Colon (tissue), 2 donors: ENCODE data around the gene LIG1.
"Not testable (repeated sequence)": the region's sequence is repeated elsewhere in the genome, so short reads cannot be mapped to it uniquely, and the experiment has no call there.

ENCODE experiments used
- FAIRE-seq: peaks from 2 replicates; lab custom pipeline; 2012; peaks lifted over from hg19 to GRCh38; lab: Jason Lieb, UNC
- donor health status: control.
- donor health status: control.

Gene LIG1

GRCh38 chr19:48121066-48121465 lies 49.1 kb downstream of the LIG1 start:
- no peak for FAIRE-seq

- FAIRE-seq = no peak
Observed at GRCh38 chr19:48120505-48120904, 49.6 kb downstream of the LIG1 start.

GRCh38 chr19:48118131-48118517 lies 52.0 kb downstream of the LIG1 start:
- FAIRE-seq = no peak

- FAIRE-seq = no peak
Observed at GRCh38 chr19:48117515-48118130, 52.5 kb downstream of the LIG1 start.

GRCh38 chr19:48113190-48113917 lies 56.8 kb downstream of the LIG1 start:
- no peak for FAIRE-seq

- no peak for FAIRE-seq
Observed at GRCh38 chr19:48111280-48111679, 58.9 kb downstream of the LIG1 start.

- FAIRE-seq = no peak
Observed at GRCh38 chr19:48110350-48110966, 59.7 kb downstream of the LIG1 start, which contains the start of gene PLA2G4C. PLA2G4C (minus strand) TSS chr19:48110817; CDS start chr19:48106529, 4,288 bp downstream.

- FAIRE-seq = no peak
Observed at GRCh38 chr19:48108997-48109782, 61.0 kb downstream of the LIG1 start.

- no peak for FAIRE-seq
Observed at GRCh38 chr19:48103922-48104321, 66.2 kb downstream of the LIG1 start.

- FAIRE-seq = no peak
Observed at GRCh38 chr19:48102870-48103751, 67.0 kb downstream of the LIG1 start.

- FAIRE-seq = no peak
Observed at GRCh38 chr19:48095612-48096175, 74.5 kb downstream of the LIG1 start.

- no peak for FAIRE-seq
Observed at GRCh38 chr19:48094855-48095203, 75.3 kb downstream of the LIG1 start.

GRCh38 chr19:48094129-48094854 lies 75.9 kb downstream of the LIG1 start:
- FAIRE-seq = no peak

- not testable (repeated sequence) for FAIRE-seq
Observed at GRCh38 chr19:48091111-48091718, 78.9 kb downstream of the LIG1 start.

- FAIRE-seq = no peak
Observed at GRCh38 chr19:48090281-48090802, 79.8 kb downstream of the LIG1 start.

- not testable (repeated sequence) for FAIRE-seq
Observed at GRCh38 chr19:48088991-48089390, 81.2 kb downstream of the LIG1 start.

- no peak for FAIRE-seq
Observed at GRCh38 chr19:48085904-48086864, 84.0 kb downstream of the LIG1 start.

- FAIRE-seq = no peak
Observed at GRCh38 chr19:48085076-48085475, 85.1 kb downstream of the LIG1 start.

GRCh38 chr19:48081106-48081505 lies 89.0 kb downstream of the LIG1 start:
- FAIRE-seq = no peak
